Vagina (tissue), 2 donors: ENCODE results near the gene ZNF692. TPM values are rescaled to one million over a fixed set of nuclear protein-coding genes. Genes with fewer than 3 reads are reported as not detected.

Source experiments
- DNase-seq, 2 donors: peaks; one replicate each; pipeline ENCODE4 v3.0.0-alpha.2; 2017; ENCODE audit errors: extremely low spot score in 2 of 2
- H3K27ac ChIP-seq: fragments of 200-600 bp; sonication (generic); one replicate; pipeline ENCODE4 v1.5.1; 2019
- H3K27me3 ChIP-seq: fragments of 200-600 bp; sonication (generic); one replicate; pipeline ENCODE4 v1.5.1; 2019
- H3K36me3 ChIP-seq, 2 donors: fragments of 200-600 bp; sonication (generic); one replicate each; pipeline ENCODE4 v1.5.1; 2017 to 2019
- H3K4me1 ChIP-seq: fragments of 200-600 bp; sonication (generic); one replicate; pipeline ENCODE4 v1.5.1; 2019
- H3K4me3 ChIP-seq, 2 donors: fragments of 200-600 bp; sonication (generic); 1 replicate in 1 of 2; 2 replicates in 1 of 2; pipeline ENCODE4 v1.5.1; 2016 to 2019
- H3K9me3 ChIP-seq: fragments of 200-600 bp; sonication (generic); one replicate; pipeline ENCODE4 v1.5.1; 2019
- POLR2A ChIP-seq, 2 donors: fragments of 450-650 bp; IDR thresholded peaks; one replicate each; pipeline ENCODE4 v1.6.1; 2017; ENCODE audit warnings: antibody characterized with exemption in 2 of 2, mild to moderate bottlenecking in 2 of 2, moderate library complexity in 2 of 2
- POLR2AphosphoS5 ChIP-seq, 2 donors: sonication (generic); formaldehyde crosslinking; IDR thresholded peaks; one replicate each; pipeline ENCODE4 v1.9.0; 2017; ENCODE audit warnings: antibody characterized with exemption in 2 of 2, mild to moderate bottlenecking in 2 of 2, low read depth in 1 of 2; ENCODE audit not compliant: insufficient read depth in 1 of 2
- intact Hi-C: fragments of 100-400 bp; cut with DNase I; formaldehyde crosslinking; loops from one replicate; pipeline ENCODE4 v1.15.1; 2023
- total RNA-seq: library from RNA; depleted of rRNA; stranded (reverse); fragments of >200 nt; gene quantifications from one replicate; pipeline ENCODE4 v1.2.3, GENCODE V29; 2016
- TF ChIP-seq, protein P1 (sequence below), 3 experiments: fragments of 450-650 bp in 2 of 3; fragments of 200-600 bp in 1 of 3; sonication (generic) in 1 of 3; IDR thresholded peaks; one replicate each; pipeline ENCODE4 v1.5.1; 2017 to 2019; ENCODE audit warnings: antibody characterized with exemption in 3 of 3, mild to moderate bottlenecking in 2 of 3, moderate library complexity in 2 of 3

ZNF692 gene
- total RNA-seq, 1 donor from 2014 or later: 46.7 TPM

- peaks cover 0 to 34% of the 10 kb centered on the region in 2 donors for H3K36me3 ChIP-seq
- H3K4me1 ChIP-seq: no peaks in the 10 kb centered on the region
- no peaks in the 10 kb centered on the region for H3K27me3 ChIP-seq
- TF ChIP-seq POLR2AphosphoS5 (IDR thresholded peaks at IDR 0.05; ENCODE audit: insufficient read depth in 1 of 2, low read depth in 1 of 2) (no peak), POLR2A (IDR thresholded peaks at IDR 0.05) (no peak)
- TF ChIP-seq, protein P1, sequence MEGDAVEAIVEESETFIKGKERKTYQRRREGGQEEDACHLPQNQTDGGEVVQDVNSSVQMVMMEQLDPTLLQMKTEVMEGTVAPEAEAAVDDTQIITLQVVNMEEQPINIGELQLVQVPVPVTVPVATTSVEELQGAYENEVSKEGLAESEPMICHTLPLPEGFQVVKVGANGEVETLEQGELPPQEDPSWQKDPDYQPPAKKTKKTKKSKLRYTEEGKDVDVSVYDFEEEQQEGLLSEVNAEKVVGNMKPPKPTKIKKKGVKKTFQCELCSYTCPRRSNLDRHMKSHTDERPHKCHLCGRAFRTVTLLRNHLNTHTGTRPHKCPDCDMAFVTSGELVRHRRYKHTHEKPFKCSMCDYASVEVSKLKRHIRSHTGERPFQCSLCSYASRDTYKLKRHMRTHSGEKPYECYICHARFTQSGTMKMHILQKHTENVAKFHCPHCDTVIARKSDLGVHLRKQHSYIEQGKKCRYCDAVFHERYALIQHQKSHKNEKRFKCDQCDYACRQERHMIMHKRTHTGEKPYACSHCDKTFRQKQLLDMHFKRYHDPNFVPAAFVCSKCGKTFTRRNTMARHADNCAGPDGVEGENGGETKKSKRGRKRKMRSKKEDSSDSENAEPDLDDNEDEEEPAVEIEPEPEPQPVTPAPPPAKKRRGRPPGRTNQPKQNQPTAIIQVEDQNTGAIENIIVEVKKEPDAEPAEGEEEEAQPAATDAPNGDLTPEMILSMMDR (IDR thresholded peaks at IDR 0.05): no peak
- H3K9me3 ChIP-seq: no peaks in the 10 kb centered on the region
- intact Hi-C loops: no loop called here
- no peak for DNase-seq
- H3K4me3 ChIP-seq: no peak overlapping the region
- no peak overlapping the region for H3K27ac ChIP-seq
Observed at GRCh38 chr1:248850124-248850523, 8.8 kb downstream of the ZNF692 start.

DNA sequence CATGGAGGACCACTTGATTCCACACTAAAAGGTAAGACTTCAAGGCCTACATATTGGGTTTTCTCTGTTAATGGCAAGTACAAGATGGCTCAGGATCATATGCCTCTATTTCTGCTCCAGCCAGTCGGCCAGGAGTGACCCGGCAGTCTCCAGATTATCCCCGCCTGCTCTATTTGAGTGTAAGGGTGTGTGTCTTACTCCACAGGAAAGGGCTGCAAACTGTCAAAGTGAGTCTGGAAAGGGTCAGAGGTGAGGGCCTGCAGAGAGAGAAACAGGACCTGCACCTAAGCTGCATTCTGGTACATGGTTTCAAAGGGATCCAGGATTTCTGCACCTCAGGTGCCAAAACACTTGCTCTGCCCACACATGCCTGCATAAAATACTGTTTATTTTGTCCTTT lies 9.2 kb downstream of the ZNF692 start:
- Histone ChIP-seq H3K9me3 (no peaks in the 10 kb centered on the region), H3K4me3 (no peak overlapping the region), H3K27me3 (no peaks in the 10 kb centered on the region), H3K36me3 (peaks cover 0 to 39% of the 10 kb centered on the region in 2 donors), H3K4me1 (no peaks in the 10 kb centered on the region), H3K27ac (no peak overlapping the region)
- no peak for DNase-seq
- TF ChIP-seq POLR2A (IDR thresholded peaks at IDR 0.05): no peak
- TF ChIP-seq POLR2AphosphoS5 (IDR thresholded peaks at IDR 0.05; ENCODE audit: insufficient read depth in 1 of 2, low read depth in 1 of 2): no peak
- TF ChIP-seq, protein P1 (IDR thresholded peaks at IDR 0.05): no peak
- intact Hi-C loops: no loop called here

DNA sequence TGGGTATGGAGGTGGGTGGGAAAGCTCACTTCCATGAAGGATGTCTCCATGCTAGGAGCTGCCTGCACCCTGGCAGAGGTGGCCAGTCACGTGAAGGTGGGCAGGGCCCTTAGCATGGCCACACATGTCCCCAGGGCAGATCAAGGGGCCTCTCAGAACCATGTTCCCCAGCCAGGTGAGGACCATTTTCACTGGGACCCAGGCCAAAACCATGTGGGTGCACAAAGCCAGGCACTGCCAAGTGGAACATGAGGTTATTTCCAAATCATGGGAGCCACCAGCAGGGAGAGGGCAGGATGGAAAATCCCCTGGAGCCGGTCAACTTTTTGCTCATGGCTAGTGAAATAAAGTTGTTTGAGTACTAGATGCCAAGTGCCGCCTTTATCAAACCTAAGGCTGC lies 9.7 kb downstream of the ZNF692 start:
- intact Hi-C loops: no loop called here
- peaks cover 0 to 42% of the 10 kb centered on the region in 2 donors for H3K36me3 ChIP-seq
- H3K4me1 ChIP-seq: no peaks in the 10 kb centered on the region
- no peak for DNase-seq
- no peak overlapping the region for H3K4me3 ChIP-seq
- no peak overlapping the region for H3K27ac ChIP-seq
- no peaks in the 10 kb centered on the region for H3K27me3 ChIP-seq
- TF ChIP-seq, protein P1 (IDR thresholded peaks at IDR 0.05): no peak
- no peak for TF ChIP-seq POLR2A (IDR thresholded peaks at IDR 0.05)
- TF ChIP-seq POLR2AphosphoS5 (IDR thresholded peaks at IDR 0.05; ENCODE audit: insufficient read depth in 1 of 2, low read depth in 1 of 2): no peak
- no peaks in the 10 kb centered on the region for H3K9me3 ChIP-seq

GRCh38 chr1:248848602-248849001 lies 10.3 kb downstream of the ZNF692 start:
- Histone ChIP-seq H3K4me3 (no peak overlapping the region), H3K27ac (no peak overlapping the region), H3K27me3 (no peaks in the 10 kb centered on the region), H3K4me1 (no peaks in the 10 kb centered on the region), H3K9me3 (no peaks in the 10 kb centered on the region), H3K36me3 (peaks cover 0 to 42% of the 10 kb centered on the region in 2 donors)
- no peak for DNase-seq
- no peak for TF ChIP-seq POLR2AphosphoS5 (IDR thresholded peaks at IDR 0.05; ENCODE audit: insufficient read depth in 1 of 2, low read depth in 1 of 2)
- TF ChIP-seq, protein P1 (IDR thresholded peaks at IDR 0.05): no peak
- intact Hi-C loops: no loop called here

DNA sequence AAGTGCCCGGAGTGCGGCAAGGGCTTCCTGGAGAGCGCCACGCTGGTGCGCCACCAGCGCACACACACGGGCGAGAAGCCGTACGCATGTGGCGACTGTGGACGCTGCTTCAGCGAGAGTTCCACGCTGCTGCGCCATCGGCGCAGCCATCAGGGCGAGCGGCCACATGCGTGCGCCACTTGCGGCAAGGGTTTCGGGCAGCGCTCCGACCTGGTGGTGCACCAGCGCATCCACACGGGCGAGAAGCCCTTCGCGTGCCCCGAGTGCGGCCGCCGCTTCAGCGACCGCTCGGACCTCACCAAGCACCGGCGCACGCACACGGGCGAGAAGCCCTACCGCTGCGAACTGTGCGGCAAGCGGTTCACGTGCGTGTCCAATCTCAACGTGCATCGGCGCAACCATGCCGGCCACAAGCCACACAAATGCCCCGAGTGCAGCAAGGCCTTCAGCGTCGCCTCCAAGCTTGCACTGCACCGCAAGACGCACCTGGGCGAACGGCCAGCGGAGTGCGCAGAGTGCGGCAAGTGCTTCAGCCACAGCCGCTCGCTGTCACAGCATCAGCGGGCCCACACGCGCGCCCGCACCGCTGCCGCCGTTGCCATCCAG lies 10.8 kb downstream of the ZNF692 start:
- Histone ChIP-seq H3K9me3 (no peaks in the 10 kb centered on the region), H3K27ac (no peak overlapping the region), H3K4me1 (peaks cover 4% of the 10 kb centered on the region), H3K36me3 (peaks cover 0 to 42% of the 10 kb centered on the region in 2 donors), H3K27me3 (no peaks in the 10 kb centered on the region), H3K4me3 (no peak overlapping the region)
- DNase-seq: no peak
- TF ChIP-seq POLR2A (IDR thresholded peaks at IDR 0.05): no peak
- TF ChIP-seq POLR2AphosphoS5 (IDR thresholded peaks at IDR 0.05; ENCODE audit: insufficient read depth in 1 of 2, low read depth in 1 of 2): no peak
- TF ChIP-seq, protein P1 (IDR thresholded peaks at IDR 0.05): no peak
- intact Hi-C loops: no loop called here
